ENCODE measurements around the gene TRIM2.

Gene TRIM2

DNA sequence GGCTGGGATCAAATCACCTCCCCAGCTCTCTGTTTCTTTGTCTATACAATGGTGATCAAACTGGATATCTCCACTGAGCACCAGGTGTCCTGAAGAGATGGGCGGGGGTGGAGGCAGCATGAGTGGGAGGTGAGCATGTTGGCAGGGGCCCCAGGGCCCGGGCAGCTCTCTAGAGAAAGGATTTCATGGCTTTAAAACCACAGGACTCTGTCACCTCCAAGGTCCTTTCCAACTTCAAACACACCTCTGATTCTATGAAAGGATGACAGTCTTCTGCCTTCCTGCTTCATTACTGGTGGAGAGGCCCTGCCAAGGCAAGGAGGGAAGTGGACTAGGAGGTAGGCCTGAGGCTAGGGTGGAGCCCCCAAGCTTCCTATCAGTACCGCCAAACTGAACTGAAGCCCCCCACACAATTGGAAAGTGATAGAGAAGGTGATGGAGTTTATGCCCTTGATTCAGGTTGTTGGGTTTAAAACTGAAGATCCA is 38.6 kb downstream of the TRIM2 start:
- Histone ChIP-seq H4K91ac (ENCODE audit: low read depth, low read length, poor library complexity) (no peak overlapping the region), H2BK5ac (ENCODE audit: low read length) (no peak overlapping the region), H2AK5ac (ENCODE audit: low read depth, low read length) (no peak overlapping the region), H3K18ac (ENCODE audit: low read length) (no peak overlapping the region), H3K14ac (ENCODE audit: low read length) (no peak overlapping the region), H3K4ac (ENCODE audit: low read length) (no peak overlapping the region), H3K27me3 (ENCODE audit: control insufficient read depth in 3 of 3, insufficient read depth in 3 of 3, low read depth in 1 of 3, low read length in 3 of 3) (no peaks in the 10 kb centered on the region), H2AFZ (ENCODE audit: low read length) (no peak overlapping the region), H3K27ac (replicated peaks; ENCODE audit: low read length) (no peak overlapping the region), H3K23ac (ENCODE audit: low read depth, low read length, poor library complexity) (no peak overlapping the region), H3K79me1 (ENCODE audit: low read depth, low read length) (peaks cover 3% of the 10 kb centered on the region), H2BK120ac (ENCODE audit: low read depth, low read length) (no peak overlapping the region), H2BK15ac (ENCODE audit: low read length) (no peak overlapping the region), H3K9me3 (replicated peaks in 1 of 2; ENCODE audit: control insufficient read depth in 2 of 2, insufficient read depth in 1 of 2, low read depth in 1 of 2, low read length in 2 of 2) (peaks cover 0 to 2% of the 10 kb centered on the region in 2 donors), H3K4me2 (ENCODE audit: insufficient read depth, low read length, poor library complexity, severe bottlenecking) (no peak overlapping the region), H3K4me3 (ENCODE audit: low read length in 2 of 2) (no peak overlapping the region), H3K9ac (ENCODE audit: low read depth, low read length, poor library complexity) (no peak overlapping the region), H2BK12ac (ENCODE audit: low read length) (no peak overlapping the region), H4K8ac (ENCODE audit: low read depth, low read length) (no peak overlapping the region), H3K4me1 (ENCODE audit: control insufficient read depth in 2 of 2, insufficient read depth in 1 of 2, low read depth in 1 of 2, low read length in 2 of 2) (peaks cover 9 to 27% of the 10 kb centered on the region in 2 donors), H3K36me3 (replicated peaks in 1 of 2; ENCODE audit: control insufficient read depth in 2 of 2, insufficient read depth in 2 of 2, low read length in 2 of 2) (peaks cover 1 to 68% of the 10 kb centered on the region in 2 donors)
- DNase-seq (ENCODE audit: low spot score) = no peak
- no CpG with 5 or more reads among the region's 3 CpGs for WGBS, 2 donors (ENCODE audit: extremely low coverage in 2 of 2, insufficient read length in 2 of 2, insufficient replicate concordance in 1 of 2)

DNA sequence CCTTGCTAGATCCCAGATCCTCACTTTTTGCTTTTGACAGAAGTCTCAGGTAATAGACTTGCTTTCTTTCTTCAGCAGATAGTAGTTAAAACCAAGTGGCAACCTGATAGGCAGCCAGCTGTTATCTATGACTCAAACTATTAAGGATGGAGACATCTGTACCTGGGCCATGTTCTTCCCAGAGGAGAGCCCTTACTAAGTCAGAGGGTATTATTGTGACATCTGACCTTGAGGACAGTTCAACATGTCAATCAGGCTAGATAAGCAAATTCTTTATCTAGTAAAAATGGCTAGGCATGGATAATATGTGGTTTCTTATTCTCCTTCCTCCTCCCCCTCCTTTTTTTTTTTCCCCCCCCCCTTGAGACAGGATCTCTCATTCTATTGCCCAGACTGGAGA is 39.2 kb downstream of the TRIM2 start:
- Histone ChIP-seq H3K27ac (replicated peaks; ENCODE audit: low read length) (no peak overlapping the region), H2BK120ac (ENCODE audit: low read depth, low read length) (no peak overlapping the region), H3K9ac (ENCODE audit: low read depth, low read length, poor library complexity) (no peak overlapping the region), H3K36me3 (replicated peaks in 1 of 2; ENCODE audit: control insufficient read depth in 2 of 2, insufficient read depth in 2 of 2, low read length in 2 of 2) (peaks cover 1 to 62% of the 10 kb centered on the region in 2 donors), H2BK12ac (ENCODE audit: low read length) (no peak overlapping the region), H3K23ac (ENCODE audit: low read depth, low read length, poor library complexity) (no peak overlapping the region), H2BK5ac (ENCODE audit: low read length) (no peak overlapping the region), H3K4ac (ENCODE audit: low read length) (no peak overlapping the region), H3K18ac (ENCODE audit: low read length) (no peak overlapping the region), H2BK15ac (ENCODE audit: low read length) (no peak overlapping the region), H3K27me3 (ENCODE audit: control insufficient read depth in 3 of 3, insufficient read depth in 3 of 3, low read depth in 1 of 3, low read length in 3 of 3) (no peaks in the 10 kb centered on the region), H3K9me3 (replicated peaks in 1 of 2; ENCODE audit: control insufficient read depth in 2 of 2, insufficient read depth in 1 of 2, low read depth in 1 of 2, low read length in 2 of 2) (peaks cover 0 to 2% of the 10 kb centered on the region in 2 donors), H3K4me1 (ENCODE audit: control insufficient read depth in 2 of 2, insufficient read depth in 1 of 2, low read depth in 1 of 2, low read length in 2 of 2) (peaks cover 12 to 31% of the 10 kb centered on the region in 2 donors), H4K8ac (ENCODE audit: low read depth, low read length) (no peak overlapping the region), H4K91ac (ENCODE audit: low read depth, low read length, poor library complexity) (no peak overlapping the region), H3K4me2 (ENCODE audit: insufficient read depth, low read length, poor library complexity, severe bottlenecking) (no peak overlapping the region), H3K14ac (ENCODE audit: low read length) (no peak overlapping the region), H3K79me1 (ENCODE audit: low read depth, low read length) (peaks cover 3% of the 10 kb centered on the region), H3K4me3 (ENCODE audit: low read length in 2 of 2) (no peak overlapping the region), H2AFZ (ENCODE audit: low read length) (no peak overlapping the region), H2AK5ac (ENCODE audit: low read depth, low read length) (no peak overlapping the region)
- DNase-seq (ENCODE audit: low spot score) = no peak

DNA sequence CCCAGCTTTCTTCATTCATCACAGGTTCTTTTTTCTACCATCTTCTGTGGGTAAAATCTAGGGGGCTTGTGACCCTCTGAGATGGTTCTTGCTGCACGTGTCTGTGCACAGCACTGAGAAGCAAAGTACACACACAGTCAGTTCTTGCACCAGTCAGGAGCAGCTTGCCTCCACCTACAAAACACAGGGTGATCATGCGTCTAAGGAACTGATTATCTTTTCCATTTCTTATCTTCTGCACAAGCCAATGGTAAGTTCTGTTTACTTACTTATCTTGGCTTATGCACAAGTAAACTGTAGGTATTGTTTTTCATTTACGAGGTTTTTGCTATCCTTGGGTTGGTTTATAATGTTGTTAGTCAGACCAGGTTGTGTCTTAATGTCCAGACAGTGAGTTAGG is 40.7 kb downstream of the TRIM2 start:
- H3K36me3 ChIP-seq (replicated peaks in 1 of 2; ENCODE audit: control insufficient read depth in 2 of 2, insufficient read depth in 2 of 2, low read length in 2 of 2) = peaks cover 1 to 50% of the 10 kb centered on the region in 2 donors
- H3K79me1 ChIP-seq (ENCODE audit: low read depth, low read length) = peaks cover 3% of the 10 kb centered on the region
- H3K27ac ChIP-seq (replicated peaks; ENCODE audit: low read length) = no peak overlapping the region
- H3K4me3 ChIP-seq (ENCODE audit: low read length in 2 of 2) = no peak overlapping the region
- WGBS, 2 donors (ENCODE audit: extremely low coverage in 2 of 2, insufficient read length in 2 of 2, insufficient replicate concordance in 1 of 2) = no CpG with 5 or more reads among the region's 3 CpGs
- no peaks in the 10 kb centered on the region for H3K9me3 ChIP-seq (replicated peaks in 1 of 2; ENCODE audit: control insufficient read depth in 2 of 2, insufficient read depth in 1 of 2, low read depth in 1 of 2, low read length in 2 of 2)
- no peaks in the 10 kb centered on the region for H3K27me3 ChIP-seq (ENCODE audit: control insufficient read depth in 3 of 3, insufficient read depth in 3 of 3, low read depth in 1 of 3, low read length in 3 of 3)
- no peak overlapping the region for H2BK12ac ChIP-seq (ENCODE audit: low read length)
- H2BK15ac ChIP-seq (ENCODE audit: low read length) = no peak overlapping the region
- no peak overlapping the region for H3K23ac ChIP-seq (ENCODE audit: low read depth, low read length, poor library complexity)
- no peak overlapping the region for H2BK5ac ChIP-seq (ENCODE audit: low read length)
- no peak overlapping the region for H3K18ac ChIP-seq (ENCODE audit: low read length)
- no peak overlapping the region for H3K4ac ChIP-seq (ENCODE audit: low read length)
- no peak overlapping the region for H2AK5ac ChIP-seq (ENCODE audit: low read depth, low read length)
- no peak overlapping the region for H2BK120ac ChIP-seq (ENCODE audit: low read depth, low read length)
- no peak overlapping the region for H3K4me2 ChIP-seq (ENCODE audit: insufficient read depth, low read length, poor library complexity, severe bottlenecking)
- no peak overlapping the region for H4K8ac ChIP-seq (ENCODE audit: low read depth, low read length)
- no peak overlapping the region for H4K91ac ChIP-seq (ENCODE audit: low read depth, low read length, poor library complexity)
- no peak overlapping the region for H3K14ac ChIP-seq (ENCODE audit: low read length)
- H2AFZ ChIP-seq (ENCODE audit: low read length) = no peak overlapping the region
- no peak for DNase-seq (ENCODE audit: low spot score)
- peaks cover 18 to 36% of the 10 kb centered on the region in 2 donors for H3K4me1 ChIP-seq (ENCODE audit: control insufficient read depth in 2 of 2, insufficient read depth in 1 of 2, low read depth in 1 of 2, low read length in 2 of 2)
- no peak overlapping the region for H3K9ac ChIP-seq (ENCODE audit: low read depth, low read length, poor library complexity)

DNA sequence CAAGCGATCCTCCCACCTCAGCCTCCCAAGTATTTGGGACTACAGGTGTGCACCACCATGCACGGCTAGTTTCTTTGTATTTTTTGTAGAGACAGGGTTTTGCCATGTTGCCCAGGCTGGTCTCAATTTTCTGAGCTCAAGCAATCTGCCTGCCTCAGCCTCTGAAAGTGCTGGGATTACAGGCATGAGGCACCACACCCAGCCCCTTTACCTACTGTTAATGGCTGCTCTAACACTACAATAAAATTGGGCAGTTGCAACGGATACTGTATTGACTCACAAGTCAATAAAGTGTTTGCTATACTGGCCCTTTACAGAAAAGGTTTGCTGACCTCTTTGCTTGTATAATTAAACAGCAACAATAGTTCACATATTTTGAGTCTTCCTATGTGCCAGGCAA is 41.5 kb downstream of the TRIM2 start:
- Histone ChIP-seq H2AK5ac (ENCODE audit: low read depth, low read length) (no peak overlapping the region), H4K91ac (ENCODE audit: low read depth, low read length, poor library complexity) (no peak overlapping the region), H2BK120ac (ENCODE audit: low read depth, low read length) (no peak overlapping the region), H3K4me3 (ENCODE audit: low read length in 2 of 2) (no peak overlapping the region), H3K9me3 (replicated peaks in 1 of 2; ENCODE audit: control insufficient read depth in 2 of 2, insufficient read depth in 1 of 2, low read depth in 1 of 2, low read length in 2 of 2) (no peaks in the 10 kb centered on the region), H2BK15ac (ENCODE audit: low read length) (no peak overlapping the region), H3K4me2 (ENCODE audit: insufficient read depth, low read length, poor library complexity, severe bottlenecking) (no peak overlapping the region), H3K4me1 (ENCODE audit: control insufficient read depth in 2 of 2, insufficient read depth in 1 of 2, low read depth in 1 of 2, low read length in 2 of 2) (peaks cover 21 to 43% of the 10 kb centered on the region in 2 donors), H3K27me3 (ENCODE audit: control insufficient read depth in 3 of 3, insufficient read depth in 3 of 3, low read depth in 1 of 3, low read length in 3 of 3) (no peaks in the 10 kb centered on the region), H4K8ac (ENCODE audit: low read depth, low read length) (no peak overlapping the region), H3K18ac (ENCODE audit: low read length) (no peak overlapping the region), H2BK5ac (ENCODE audit: low read length) (no peak overlapping the region), H3K9ac (ENCODE audit: low read depth, low read length, poor library complexity) (no peak overlapping the region), H2BK12ac (ENCODE audit: low read length) (no peak overlapping the region), H3K27ac (replicated peaks; ENCODE audit: low read length) (no peak overlapping the region), H3K4ac (ENCODE audit: low read length) (no peak overlapping the region), H3K14ac (ENCODE audit: low read length) (no peak overlapping the region), H3K23ac (ENCODE audit: low read depth, low read length, poor library complexity) (no peak overlapping the region), H3K36me3 (replicated peaks in 1 of 2; ENCODE audit: control insufficient read depth in 2 of 2, insufficient read depth in 2 of 2, low read length in 2 of 2) (peaks cover 1 to 44% of the 10 kb centered on the region in 2 donors), H3K79me1 (ENCODE audit: low read depth, low read length) (peaks cover 3% of the 10 kb centered on the region), H2AFZ (ENCODE audit: low read length) (no peak overlapping the region)
- no CpG with 5 or more reads among the region's 3 CpGs for WGBS, 2 donors (ENCODE audit: extremely low coverage in 2 of 2, insufficient read length in 2 of 2, insufficient replicate concordance in 1 of 2)
- no peak for DNase-seq (ENCODE audit: low spot score)
